ENCODE data around the gene FCGR1A.
"Not testable (repeated sequence)": the region's sequence is repeated elsewhere in the genome, so short reads cannot be mapped to it uniquely, and the experiment has no call there.

FCGR1A gene

GRCh38 chr1:149782600-149782999 is at the start of gene FCGR1A:
TSS of gene FCGR1A (plus strand) at chr1:149782694. CDS start at chr1:149782744, 50 bp downstream.
- DNase-seq (ENCODE audit: low spot score): not testable (repeated sequence)

- DNase-seq (ENCODE audit: low spot score): not testable (repeated sequence)
Measured at GRCh38 chr1:149732781-149733180, 49.7 kb upstream of the FCGR1A start.

DNA sequence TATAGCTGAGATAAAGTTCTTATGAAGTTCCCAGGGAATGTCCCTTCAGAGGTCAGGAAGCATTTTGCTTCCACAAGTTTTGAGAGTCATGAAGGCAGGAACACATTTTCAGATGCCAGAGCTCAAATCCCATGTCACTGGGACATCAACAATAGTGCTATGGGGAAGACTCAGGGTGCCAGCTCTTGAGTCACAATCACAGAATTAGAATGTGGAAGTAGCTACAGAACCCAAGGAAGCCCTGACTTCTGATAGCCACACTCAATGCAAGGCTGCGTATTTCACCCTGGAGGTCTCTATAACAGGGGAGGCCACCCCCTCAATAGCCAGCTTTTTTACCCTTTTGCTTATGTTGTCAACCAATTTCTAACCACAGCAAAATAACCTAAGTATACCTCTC is 47.8 kb upstream of the FCGR1A start:
- not testable (repeated sequence) for DNase-seq (ENCODE audit: low spot score)

- not testable (repeated sequence) for DNase-seq (ENCODE audit: low spot score)
Measured at GRCh38 chr1:149740148-149740581, 42.3 kb upstream of the FCGR1A start.

DNA sequence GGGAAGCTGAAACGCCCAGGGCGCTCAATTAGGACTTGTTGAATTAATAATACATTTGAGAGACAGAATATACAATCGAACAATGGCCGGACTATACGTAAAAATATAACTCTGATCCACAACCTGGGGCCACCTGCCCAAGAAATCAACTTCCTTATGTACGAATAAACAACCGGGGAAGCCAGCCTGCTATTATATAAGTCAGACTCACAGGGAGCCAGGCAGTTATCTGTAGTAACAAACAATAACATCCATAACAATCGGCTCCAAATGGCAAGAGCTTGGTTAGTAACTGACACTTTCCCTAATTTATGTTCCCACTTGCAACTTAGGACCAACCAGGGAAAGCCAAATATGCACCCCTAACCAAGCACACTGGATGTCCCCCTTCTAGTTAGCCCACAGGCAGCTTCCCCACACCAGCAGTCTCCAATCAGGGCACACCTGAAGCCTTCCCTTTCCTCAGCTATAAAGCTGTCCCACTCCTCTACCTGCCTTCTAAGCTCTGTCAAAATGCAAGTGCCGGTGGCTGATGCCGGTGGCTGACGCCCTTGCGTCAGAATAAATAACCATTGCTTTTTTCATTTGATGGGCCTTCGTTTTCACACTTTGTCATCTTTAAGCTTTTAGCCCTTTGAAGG is 41.8 kb upstream of the FCGR1A start:
- DNase-seq (ENCODE audit: low spot score): not testable (repeated sequence)

DNA sequence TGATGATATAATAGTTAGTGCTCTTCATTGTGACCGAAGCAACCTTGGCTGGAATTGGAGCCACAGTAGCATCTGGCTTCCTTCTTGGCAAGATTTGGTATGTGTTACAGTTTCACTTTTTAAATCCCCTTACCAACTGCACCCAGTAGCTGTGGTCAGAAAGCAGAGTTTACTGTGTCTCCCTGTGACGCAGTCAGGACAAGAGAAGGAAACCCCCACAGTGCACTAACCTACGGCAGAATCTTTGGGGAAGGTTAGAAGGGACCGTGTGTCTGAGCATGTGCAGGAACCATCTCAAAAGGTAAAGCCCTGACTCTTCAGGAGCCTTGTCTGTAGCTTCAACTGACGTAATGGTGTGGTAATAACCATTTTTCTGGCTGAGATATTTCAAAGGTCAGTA is 40.6 kb upstream of the FCGR1A start:
- not testable (repeated sequence) for DNase-seq (ENCODE audit: low spot score)

GRCh38 chr1:149746463-149747356 is 35.8 kb upstream of the FCGR1A start:
- DNase-seq (ENCODE audit: low spot score): peak; percentile 1

- DNase-seq (ENCODE audit: low spot score): not testable (repeated sequence)
Measured at GRCh38 chr1:149747359-149748143, 34.9 kb upstream of the FCGR1A start.

- DNase-seq (ENCODE audit: low spot score): peak; percentile 1
Measured at GRCh38 chr1:149748144-149748500, 34.4 kb upstream of the FCGR1A start.

DNA sequence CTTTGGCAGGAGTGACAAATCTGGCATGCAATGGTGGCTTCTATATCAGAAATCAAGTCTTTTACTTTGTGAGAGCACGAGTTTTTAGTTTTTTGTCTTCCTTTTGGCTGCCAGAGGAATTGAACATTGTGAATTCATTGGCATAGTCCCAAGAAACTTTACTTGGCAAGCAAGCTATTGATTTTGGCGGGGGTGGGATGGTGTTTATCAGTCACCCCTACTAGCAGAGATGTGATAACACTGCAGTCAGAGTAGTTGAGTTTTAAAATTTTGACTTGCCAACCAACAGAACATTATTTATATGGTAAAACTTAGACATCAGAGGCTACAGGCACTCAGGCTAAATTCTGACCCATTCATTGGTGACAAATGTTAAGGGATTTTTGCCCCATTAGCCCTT is 31.9 kb upstream of the FCGR1A start:
- DNase-seq (ENCODE audit: low spot score): not testable (repeated sequence)

- DNase-seq (ENCODE audit: low spot score): not testable (repeated sequence)
Measured at GRCh38 chr1:149752186-149752585, 30.3 kb upstream of the FCGR1A start.

- DNase-seq (ENCODE audit: low spot score): not testable (repeated sequence)
Measured at GRCh38 chr1:149753466-149753865, 29.0 kb upstream of the FCGR1A start.

DNA sequence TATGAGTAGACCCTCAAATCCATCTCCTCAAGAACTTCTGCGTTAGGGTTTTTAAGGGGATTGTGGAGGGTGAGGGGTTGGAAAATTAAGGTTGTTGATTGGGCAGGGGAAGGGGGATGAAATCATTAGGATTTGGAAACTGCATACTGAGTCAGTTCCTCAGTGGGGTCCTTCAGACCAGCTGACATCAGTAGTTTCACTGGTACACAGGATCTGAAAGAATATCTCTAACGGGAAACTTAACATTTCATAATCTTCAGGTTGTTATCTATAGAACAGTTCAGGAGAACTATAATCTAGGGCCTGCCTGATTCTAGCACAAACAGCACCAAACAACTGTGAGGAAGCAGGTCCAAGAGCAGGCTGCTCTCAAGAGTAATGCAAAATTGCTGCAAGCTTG is 27.2 kb upstream of the FCGR1A start:
- DNase-seq (ENCODE audit: low spot score): not testable (repeated sequence)

GRCh38 chr1:149762294-149762693 is 20.2 kb upstream of the FCGR1A start:
- DNase-seq (ENCODE audit: low spot score): not testable (repeated sequence)

DNA sequence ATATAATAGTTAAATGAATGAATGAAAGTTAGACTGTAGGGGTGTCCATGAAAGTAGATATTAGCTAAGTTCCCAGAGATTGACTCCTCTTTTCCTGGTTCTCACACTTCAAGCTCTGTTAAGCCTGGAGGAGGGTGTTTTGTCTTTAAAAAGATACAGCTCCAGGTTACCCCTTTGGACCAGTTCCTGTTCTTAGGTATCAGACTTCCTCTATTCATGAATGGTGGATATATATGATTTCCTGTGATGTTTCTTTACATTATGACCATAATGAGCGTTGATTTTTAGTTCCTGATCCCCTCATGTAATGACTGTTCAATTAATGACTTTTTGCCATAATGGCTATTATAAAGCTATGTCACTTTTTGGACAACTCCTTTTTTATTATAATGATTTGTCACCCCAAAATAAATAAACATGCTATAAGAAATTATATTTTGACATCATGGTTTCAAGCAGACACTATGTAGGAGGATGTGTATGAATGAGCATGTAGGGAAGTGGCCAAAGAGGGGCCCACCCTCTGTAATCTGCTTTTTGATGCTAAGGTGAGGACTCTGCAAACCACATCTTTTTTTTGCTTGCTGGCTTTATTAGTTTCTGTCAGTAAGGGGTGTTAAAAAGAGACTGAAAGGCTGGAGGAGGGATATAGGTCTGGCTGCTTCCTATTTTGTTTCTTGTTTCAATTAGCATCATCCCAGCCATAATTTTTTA is 18.2 kb upstream of the FCGR1A start:
- not testable (repeated sequence) for DNase-seq (ENCODE audit: low spot score)

DNA sequence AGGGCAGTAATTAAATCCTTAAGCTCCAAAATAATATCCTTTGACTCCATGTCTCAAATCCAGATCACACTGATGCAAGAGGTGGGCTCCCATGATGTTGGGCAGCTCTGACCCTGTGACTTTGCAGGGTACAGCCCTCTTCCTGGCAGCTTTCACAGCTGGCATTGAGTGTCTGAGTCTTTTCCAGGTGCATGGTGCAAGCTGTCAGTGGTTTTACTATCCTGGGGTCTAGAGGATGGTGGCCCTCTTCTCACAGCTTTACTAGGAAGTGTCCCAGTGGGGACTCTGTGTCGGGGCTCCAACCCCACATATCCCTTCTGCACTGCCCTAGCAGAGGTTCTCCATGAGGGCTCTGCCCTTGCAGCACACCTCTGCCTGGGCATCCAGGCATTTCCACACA is 16.3 kb upstream of the FCGR1A start:
- not testable (repeated sequence) for DNase-seq (ENCODE audit: low spot score)

DNA sequence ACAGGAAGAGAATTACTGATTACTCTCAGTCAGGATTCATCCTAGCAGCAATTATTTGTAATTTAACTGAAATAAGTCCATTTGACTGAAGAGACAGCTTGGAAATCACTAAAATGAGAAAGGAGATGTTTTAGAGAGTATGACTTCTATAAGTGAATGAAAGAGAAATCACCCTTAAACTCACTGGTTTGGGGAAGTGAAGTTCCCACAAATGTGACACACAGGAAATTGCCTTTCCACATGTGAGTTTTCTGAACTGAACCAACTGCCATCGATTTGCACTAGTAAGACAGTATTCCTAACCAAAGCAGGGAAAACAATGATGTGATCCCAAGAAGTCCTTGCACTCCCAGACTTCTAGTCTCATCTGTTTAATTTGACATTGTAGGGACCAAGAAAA is 13.3 kb upstream of the FCGR1A start:
- not testable (repeated sequence) for DNase-seq (ENCODE audit: low spot score)

DNA sequence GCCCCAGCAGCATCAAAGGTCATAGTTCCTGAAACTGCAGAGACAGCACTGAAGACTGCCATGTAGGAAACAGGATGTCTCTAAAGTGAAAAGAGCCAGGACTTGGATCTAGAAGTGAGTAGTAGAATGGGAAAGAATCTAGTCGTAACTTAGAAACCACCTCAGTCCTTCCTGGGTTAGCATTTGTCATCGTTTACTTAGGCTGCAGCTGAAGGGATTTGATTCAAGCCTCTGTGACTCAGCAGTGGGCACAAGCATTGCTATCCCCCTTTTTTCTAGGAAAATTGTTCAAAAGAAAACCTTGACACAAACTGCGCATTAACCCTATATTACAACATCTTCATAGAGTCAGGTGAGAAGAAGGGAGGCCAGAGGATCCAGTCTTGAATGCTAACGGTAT is 11.8 kb upstream of the FCGR1A start:
- not testable (repeated sequence) for DNase-seq (ENCODE audit: low spot score)

- not testable (repeated sequence) for DNase-seq (ENCODE audit: low spot score)
Measured at GRCh38 chr1:149771653-149772425, 10.7 kb upstream of the FCGR1A start.

- DNase-seq (ENCODE audit: low spot score): not testable (repeated sequence)
Measured at GRCh38 chr1:149775510-149776147, 6.9 kb upstream of the FCGR1A start.
